Colonic mucosa (tissue), 4 donors: ENCODE data around the gene MARCHF2. TPM values are rescaled to one million over a fixed set of nuclear protein-coding genes. Genes with fewer than 3 reads are reported as not detected.

ENCODE experiments used
- DNase-seq: peaks from one replicate; pipeline ENCODE4 v3.0.0-alpha.2; 2020
- H3K27ac ChIP-seq: fragments of 200-600 bp; one replicate; pipeline ENCODE4 v1.8.0; 2021
- H3K27me3 ChIP-seq: fragments of 200-600 bp; one replicate; pipeline ENCODE4 v1.8.0; 2021
- H3K36me3 ChIP-seq: fragments of 200-600 bp; one replicate; pipeline ENCODE4 v1.8.0; 2021
- H3K4me1 ChIP-seq: fragments of 200-600 bp; one replicate; pipeline ENCODE4 v1.8.0; 2021; ENCODE audit warnings: mild to moderate bottlenecking
- H3K4me3 ChIP-seq: fragments of 200-600 bp; one replicate; pipeline ENCODE4 v1.8.0; 2021
- H3K9ac ChIP-seq, 2 donors: one replicate each; pipeline ENCODE4 v1.7.0; 2013; ENCODE audit warnings: control low read depth in 2 of 2, low read depth in 2 of 2, low read length in 2 of 2
- H3K9me3 ChIP-seq: fragments of 200-600 bp; one replicate; pipeline ENCODE4 v1.8.0; 2021
- intact Hi-C: fragments of 100-400 bp; cut with DNase I; formaldehyde crosslinking; loops from one replicate; pipeline ENCODE4 v1.14.1; 2022
- total RNA-seq, 2 donors: library from RNA; stranded (reverse); fragmentation: NEBNext Ultra II Directional in 1 of 2; extraction: Animal tissue kit (Norgen Biotek cat#: 25700) in 1 of 2; gene quantifications; one replicate each; pipeline ENCODE4 v1.2.1, GENCODE V29; 2021
- TF ChIP-seq, protein P1 (sequence below): fragments of 200-600 bp; IDR thresholded peaks from one replicate; pipeline ENCODE4 v1.8.0; 2022; ENCODE audit warnings: antibody characterized with exemption, mild to moderate bottlenecking
- donor health status: healthy.
- donor health status: DM: no; HTN: no; CAD: no.
- donor health status: DM: no; HTN: no; CAD: no.

Gene MARCHF2
- total RNA-seq, 2 donors from 2014 or later: 18.8 to 33.1 TPM

- Histone ChIP-seq H3K4me1 (no peaks in the 10 kb centered on the region), H3K27me3 (no peaks in the 10 kb centered on the region), H3K4me3 (no peak overlapping the region), H3K36me3 (peaks cover 6% of the 10 kb centered on the region), H3K9ac (no peak overlapping the region), H3K27ac (no peak overlapping the region), H3K9me3 (no peaks in the 10 kb centered on the region)
- TF ChIP-seq, protein P1, sequence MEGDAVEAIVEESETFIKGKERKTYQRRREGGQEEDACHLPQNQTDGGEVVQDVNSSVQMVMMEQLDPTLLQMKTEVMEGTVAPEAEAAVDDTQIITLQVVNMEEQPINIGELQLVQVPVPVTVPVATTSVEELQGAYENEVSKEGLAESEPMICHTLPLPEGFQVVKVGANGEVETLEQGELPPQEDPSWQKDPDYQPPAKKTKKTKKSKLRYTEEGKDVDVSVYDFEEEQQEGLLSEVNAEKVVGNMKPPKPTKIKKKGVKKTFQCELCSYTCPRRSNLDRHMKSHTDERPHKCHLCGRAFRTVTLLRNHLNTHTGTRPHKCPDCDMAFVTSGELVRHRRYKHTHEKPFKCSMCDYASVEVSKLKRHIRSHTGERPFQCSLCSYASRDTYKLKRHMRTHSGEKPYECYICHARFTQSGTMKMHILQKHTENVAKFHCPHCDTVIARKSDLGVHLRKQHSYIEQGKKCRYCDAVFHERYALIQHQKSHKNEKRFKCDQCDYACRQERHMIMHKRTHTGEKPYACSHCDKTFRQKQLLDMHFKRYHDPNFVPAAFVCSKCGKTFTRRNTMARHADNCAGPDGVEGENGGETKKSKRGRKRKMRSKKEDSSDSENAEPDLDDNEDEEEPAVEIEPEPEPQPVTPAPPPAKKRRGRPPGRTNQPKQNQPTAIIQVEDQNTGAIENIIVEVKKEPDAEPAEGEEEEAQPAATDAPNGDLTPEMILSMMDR: no peak
- intact Hi-C loops: loop anchor here (5.0 kb wide), 1 partner anchor 45 kb away; no protein-coding TSS in a partner anchor
- no peak for DNase-seq
These were observed 15.8 kb upstream of the MARCHF2 start for GRCh38 chr19:8397271-8397670.

DNA sequence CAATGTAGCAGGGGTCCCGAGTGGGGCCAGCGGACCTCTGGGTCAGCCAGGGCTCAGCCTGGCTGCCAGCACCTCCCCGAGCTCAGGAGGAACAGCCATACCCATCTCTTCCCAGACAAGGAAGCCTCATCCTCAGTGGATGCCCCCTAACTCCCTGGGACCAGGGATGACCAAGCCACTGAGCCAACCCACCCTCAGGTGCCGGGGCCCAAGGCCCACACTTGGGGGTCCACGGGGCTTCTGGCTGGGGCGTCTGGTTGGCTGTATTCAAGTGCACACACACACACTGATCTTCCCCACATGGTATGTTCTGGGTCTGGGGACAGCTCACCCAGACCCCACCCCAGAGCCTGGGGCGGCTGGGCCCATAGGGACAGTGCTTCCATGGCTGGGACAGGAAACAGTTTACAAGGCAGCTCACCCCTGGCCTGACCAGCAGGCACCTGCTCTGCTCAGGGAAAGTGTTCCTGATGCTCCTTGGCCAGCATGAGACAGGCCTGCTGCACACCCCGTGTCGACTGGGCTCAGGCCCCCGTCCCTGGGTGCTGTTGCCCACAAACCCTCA, 15.3 kb upstream of the MARCHF2 start:
- no peak overlapping the region for H3K27ac ChIP-seq
- H3K36me3 ChIP-seq: peaks cover 7% of the 10 kb centered on the region
- H3K9me3 ChIP-seq: no peaks in the 10 kb centered on the region
- no peak overlapping the region for H3K9ac ChIP-seq
- intact Hi-C loops: loop anchor here (5.0 kb wide), 1 partner anchor 46 kb away; no protein-coding TSS in a partner anchor
- H3K4me3 ChIP-seq: no peak overlapping the region
- H3K4me1 ChIP-seq: no peaks in the 10 kb centered on the region
- no peak for DNase-seq
- TF ChIP-seq, protein P1: no peak
- H3K27me3 ChIP-seq: no peaks in the 10 kb centered on the region

- intact Hi-C loops: loop anchor here (5.0 kb wide), 1 partner anchor 46 kb away; no protein-coding TSS in a partner anchor
- no peaks in the 10 kb centered on the region for H3K4me1 ChIP-seq
These were observed 14.8 kb upstream of the MARCHF2 start for GRCh38 chr19:8398311-8398771.

DNA sequence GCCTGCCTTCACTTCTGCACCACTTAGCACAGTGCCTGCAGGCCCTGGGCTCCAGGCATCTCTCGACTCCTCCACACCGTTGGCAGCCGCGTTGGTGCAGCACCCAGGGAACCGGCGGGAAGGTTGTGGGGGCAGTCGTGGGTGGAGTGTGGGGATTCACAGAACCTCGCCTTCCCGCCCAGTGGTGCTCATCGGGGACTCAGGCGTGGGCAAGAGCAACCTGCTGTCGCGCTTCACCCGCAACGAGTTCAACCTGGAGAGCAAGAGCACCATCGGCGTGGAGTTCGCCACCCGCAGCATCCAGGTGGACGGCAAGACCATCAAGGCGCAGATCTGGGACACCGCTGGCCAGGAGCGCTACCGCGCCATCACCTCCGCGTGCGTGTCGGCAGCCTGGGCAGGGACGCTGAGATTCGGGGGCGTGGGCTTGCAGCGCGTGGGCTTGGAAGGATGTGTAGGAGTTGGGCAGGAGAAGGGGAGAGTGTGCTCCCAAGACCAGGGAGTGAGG, 13.4 kb upstream of the MARCHF2 start:
- intact Hi-C loops: loop anchor here (5.0 kb wide), 1 partner anchor 47 kb away; no protein-coding TSS in a partner anchor
- no peaks in the 10 kb centered on the region for H3K27me3 ChIP-seq

More at GRCh38 chr19:8398311-8398771, 14.8 kb upstream of the MARCHF2 start:
- Histone ChIP-seq H3K9ac (no peak overlapping the region), H3K9me3 (no peaks in the 10 kb centered on the region), H3K27me3 (no peaks in the 10 kb centered on the region), H3K27ac (no peak overlapping the region), H3K36me3 (peaks cover 7% of the 10 kb centered on the region), H3K4me3 (no peak overlapping the region)
- no peak for DNase-seq
- TF ChIP-seq, protein P1: no peak

GRCh38 chr19:8401981-8402411, 11.1 kb upstream of the MARCHF2 start:
- no peak for DNase-seq
- intact Hi-C loops: no loop called here
- H3K27ac ChIP-seq: no peak overlapping the region

More for the DNA sequence above, 13.4 kb upstream of the MARCHF2 start:
- no peak for DNase-seq
- Histone ChIP-seq H3K4me3 (no peak overlapping the region), H3K9ac (no peak overlapping the region), H3K4me1 (no peaks in the 10 kb centered on the region), H3K36me3 (peaks cover 7% of the 10 kb centered on the region), H3K9me3 (no peaks in the 10 kb centered on the region), H3K27ac (no peak overlapping the region)
- TF ChIP-seq, protein P1: no peak

More at GRCh38 chr19:8401981-8402411, 11.1 kb upstream of the MARCHF2 start:
- Histone ChIP-seq H3K4me1 (no peaks in the 10 kb centered on the region), H3K9ac (no peak overlapping the region), H3K36me3 (peaks cover 7% of the 10 kb centered on the region), H3K9me3 (no peaks in the 10 kb centered on the region), H3K4me3 (no peak overlapping the region), H3K27me3 (no peaks in the 10 kb centered on the region)
- TF ChIP-seq, protein P1: no peak
